Lower lobe of right lung (tissue), 2 donors: ENCODE data around the gene ECHDC3. TPM values are rescaled to one million over a fixed set of nuclear protein-coding genes. Genes with fewer than 3 reads are reported as not detected.

ENCODE experiments used
- ATAC-seq, 2 donors: fragments of 200-7000 bp; cut with Tn5 transposase; one replicate each; pipeline ENCODE4 v1.9.1; 2020 to 2022; ENCODE audit warnings: mild to moderate bottlenecking in 2 of 2, moderate library complexity in 2 of 2
- DNase-seq: peaks from one replicate; pipeline ENCODE4 v3.0.0-alpha.2; 2020
- H3K27ac ChIP-seq: fragments of 200-600 bp; one replicate; pipeline ENCODE4 v1.8.0; 2022
- H3K27me3 ChIP-seq: fragments of 200-600 bp; one replicate; pipeline ENCODE4 v1.8.0; 2022; ENCODE audit warnings: low read depth
- H3K36me3 ChIP-seq: fragments of 200-600 bp; one replicate; pipeline ENCODE4 v1.8.0; 2022; ENCODE audit warnings: mild to moderate bottlenecking
- H3K4me1 ChIP-seq: fragments of 200-600 bp; one replicate; pipeline ENCODE4 v1.8.0; 2022
- H3K4me3 ChIP-seq: fragments of 200-600 bp; one replicate; pipeline ENCODE4 v1.8.0; 2022; ENCODE audit warnings: mild to moderate bottlenecking
- H3K9me3 ChIP-seq: fragments of 200-600 bp; one replicate; pipeline ENCODE4 v1.8.0; 2022
- CTCF ChIP-seq: fragments of 200-600 bp; IDR thresholded peaks from one replicate; pipeline ENCODE4 v1.8.0; 2022; ENCODE audit warnings: antibody characterized with exemption, mild to moderate bottlenecking
- intact Hi-C: fragments of 100-400 bp; cut with DNase I; formaldehyde crosslinking; loops from one replicate; pipeline ENCODE4 v1.11.0; 2022
- total RNA-seq: library from RNA; stranded (reverse); fragmentation: NEBNext Ultra II Directional; extraction: Animal tissue kit (Norgen Biotek cat#: 25700); gene quantifications from one replicate; pipeline ENCODE4 v1.2.1, GENCODE V29; 2021
- donor health status: DM: no; HTN: yes; CAD: no; lungs with severe emphysema.

ECHDC3 gene
- total RNA-seq, 1 donor from 2014 or later, result 29.5 TPM

- Histone ChIP-seq H3K36me3 (no peaks in the 10 kb centered on the region), H3K4me1 (no peaks in the 10 kb centered on the region), H3K27me3 (no peaks in the 10 kb centered on the region), H3K9me3 (no peaks in the 10 kb centered on the region), H3K27ac (no peak overlapping the region), H3K4me3 (no peak overlapping the region)
- no peak for ATAC-seq
- intact Hi-C loops, result no loop called here
- TF ChIP-seq CTCF, result no peak
- no peak for DNase-seq
Measured at GRCh38 chr10:11795101-11795920, 53.1 kb downstream of the ECHDC3 start.

DNA sequence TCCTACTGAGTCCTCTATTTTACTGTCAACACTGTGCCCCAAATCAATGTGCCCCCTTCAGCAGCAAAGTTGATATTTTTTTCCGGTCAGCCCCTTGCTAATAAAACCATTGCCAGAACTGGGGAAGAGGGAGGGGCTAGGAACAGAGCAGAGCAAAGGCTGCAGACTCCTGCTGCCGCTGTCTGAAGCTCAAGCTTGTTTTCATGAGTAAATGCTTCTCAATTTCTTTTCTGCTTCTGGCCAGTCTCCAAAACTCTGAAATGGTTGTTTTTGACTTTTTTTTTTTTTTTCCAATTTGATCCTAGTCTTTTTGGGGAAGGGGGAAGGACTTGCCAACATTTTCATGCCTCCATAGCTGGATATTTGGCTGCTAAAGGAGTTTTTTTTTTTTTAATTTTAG is 54.3 kb downstream of the ECHDC3 start:
- no peaks in the 10 kb centered on the region for H3K36me3 ChIP-seq
- no peak overlapping the region for H3K4me3 ChIP-seq
- no peaks in the 10 kb centered on the region for H3K4me1 ChIP-seq
- H3K27me3 ChIP-seq, result no peaks in the 10 kb centered on the region
- no peak for TF ChIP-seq CTCF
- ATAC-seq (no peak), DNase-seq (no peak)
- intact Hi-C loops, result no loop called here
- H3K27ac ChIP-seq, result no peak overlapping the region
- H3K9me3 ChIP-seq, result no peaks in the 10 kb centered on the region

DNA sequence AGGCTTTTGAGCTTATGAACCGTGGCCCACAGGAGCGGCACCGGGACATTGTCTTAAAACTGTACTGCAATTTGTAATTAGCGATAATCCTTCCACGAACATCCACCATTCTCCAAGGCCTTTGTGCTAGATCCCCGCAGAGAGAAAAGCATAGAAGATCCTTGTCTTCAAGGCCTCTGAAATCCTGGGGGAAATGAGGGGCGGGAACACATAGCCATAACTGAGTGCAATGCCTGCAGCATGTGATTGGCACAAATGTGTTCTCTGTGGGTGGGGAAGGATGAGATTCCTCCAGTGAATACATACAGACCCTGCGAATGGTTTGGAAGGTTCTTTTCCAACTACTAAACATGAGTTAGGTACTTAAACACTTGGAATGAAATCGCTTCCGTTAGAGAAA is 55.1 kb downstream of the ECHDC3 start:
- intact Hi-C loops, result no loop called here

DNA sequence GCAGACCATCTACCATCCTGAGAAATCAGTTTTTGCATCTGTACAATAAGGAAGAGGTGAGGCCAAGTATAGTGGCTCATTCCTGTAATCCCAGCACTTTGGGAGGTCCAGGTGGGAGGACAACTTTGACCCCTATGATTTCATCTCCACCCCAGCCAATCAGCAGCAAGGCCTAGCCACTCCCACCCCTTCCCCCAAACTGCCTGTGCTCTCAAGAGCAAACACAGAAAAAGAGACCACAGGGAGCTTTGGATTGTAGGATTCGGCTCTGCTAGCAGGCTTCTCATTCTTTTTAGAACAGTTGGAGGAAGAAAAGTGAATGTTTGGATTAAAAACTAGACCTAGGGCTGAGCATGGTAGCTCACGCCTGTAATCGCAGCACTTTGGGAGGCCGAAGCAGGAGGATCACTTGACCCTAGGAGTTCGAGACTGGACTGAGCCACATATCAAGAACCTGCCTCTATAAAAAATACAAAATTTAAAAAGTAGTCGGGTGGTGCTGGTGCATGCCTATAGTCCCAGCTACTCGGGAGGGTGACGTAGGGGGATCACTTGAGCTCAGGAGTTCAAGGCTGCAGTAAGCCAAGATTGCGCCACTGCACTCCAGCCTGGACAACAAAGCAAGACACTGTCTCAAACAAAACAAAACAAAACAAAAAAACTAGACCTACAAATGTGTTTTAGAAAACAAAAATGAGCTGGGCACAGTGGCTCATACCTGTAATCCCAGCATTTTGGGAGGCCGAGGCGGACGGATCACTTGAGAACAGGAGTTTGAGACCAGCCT is 55.9 kb downstream of the ECHDC3 start:
- Histone ChIP-seq H3K4me1 (no peaks in the 10 kb centered on the region), H3K4me3 (no peak overlapping the region), H3K27me3 (no peaks in the 10 kb centered on the region), H3K9me3 (no peaks in the 10 kb centered on the region), H3K27ac (no peak overlapping the region), H3K36me3 (no peaks in the 10 kb centered on the region)
- intact Hi-C loops, result no loop called here
- TF ChIP-seq CTCF, result no peak
- ATAC-seq, result no peak
- DNase-seq, result no peak

More for the DNA sequence above, 55.1 kb downstream of the ECHDC3 start:
- no peaks in the 10 kb centered on the region for H3K36me3 ChIP-seq
- ATAC-seq, result no peak
- H3K4me1 ChIP-seq, result no peaks in the 10 kb centered on the region
- H3K9me3 ChIP-seq, result no peaks in the 10 kb centered on the region
- no peaks in the 10 kb centered on the region for H3K27me3 ChIP-seq
- no peak overlapping the region for H3K27ac ChIP-seq
- H3K4me3 ChIP-seq, result no peak overlapping the region
- no peak for DNase-seq
- TF ChIP-seq CTCF, result no peak

- intact Hi-C loops, result no loop called here
- H3K4me3 ChIP-seq, result no peak overlapping the region
- ATAC-seq (no peak), DNase-seq (no peak)
- H3K36me3 ChIP-seq, result no peaks in the 10 kb centered on the region
- no peak for TF ChIP-seq CTCF
- no peaks in the 10 kb centered on the region for H3K27me3 ChIP-seq
- H3K27ac ChIP-seq, result no peak overlapping the region
- H3K4me1 ChIP-seq, result no peaks in the 10 kb centered on the region
- H3K9me3 ChIP-seq, result no peaks in the 10 kb centered on the region
Measured at GRCh38 chr10:11798845-11799735, 56.9 kb downstream of the ECHDC3 start.
